Right renal cortex interstitium (tissue), 3 donors: ENCODE results near the gene STX17. TPM values are rescaled to one million over a fixed set of nuclear protein-coding genes. Genes with fewer than 3 reads are reported as not detected.
A peak's percentile ranks its signal among the peaks of the same experiment; 100 is the strongest.
"Not testable (repeated sequence)": the region's sequence is repeated elsewhere in the genome, so short reads cannot be mapped to it uniquely, and the experiment has no call there.

Experiments used
- DNase-seq, 3 donors: peaks; one replicate each; pipeline ENCODE4 v3.0.0-alpha.2; 2013; ENCODE audit warnings: low read depth in 3 of 3, low spot score in 2 of 3
- polyA plus RNA-seq, 3 donors: library from polyadenylated mRNA; unstranded; fragments of 120-200 nt; gene quantifications; one replicate each; pipeline ENCODE4 v1.2.1, GENCODE V29; 2013; ENCODE audit not compliant: insufficient read length in 3 of 3

The STX17 gene
- polyA plus RNA-seq, 3 donors: 27.0 to 31.7 (median 28.5) TPM

DNA sequence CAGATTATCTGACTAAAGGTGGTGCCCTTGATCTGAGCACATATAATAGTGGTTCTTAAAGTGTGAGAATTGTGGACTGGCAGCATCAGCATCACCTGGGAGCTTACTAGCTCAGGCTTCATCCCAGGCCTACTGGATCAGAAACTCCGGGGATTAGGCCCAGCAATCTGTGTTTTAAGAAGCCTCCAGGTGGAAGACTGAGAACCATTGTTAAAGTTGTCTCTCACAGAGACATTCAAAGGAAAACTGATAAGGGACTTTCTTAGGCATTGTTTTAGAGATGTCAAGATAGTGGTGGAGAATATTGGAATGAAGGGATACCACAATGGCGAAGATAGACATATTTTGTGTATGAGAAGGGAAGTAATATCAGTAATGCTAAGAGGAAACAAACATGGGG is 59.5 kb downstream of the STX17 start:
- no peak for DNase-seq

GRCh38 chr9:99966716-99967115 is 60.3 kb downstream of the STX17 start:
- peak in 1 of 3 donors; percentile 2 for DNase-seq

GRCh38 chr9:99967457-99967856 is 61.0 kb downstream of the STX17 start:
- DNase-seq: no peak

DNA sequence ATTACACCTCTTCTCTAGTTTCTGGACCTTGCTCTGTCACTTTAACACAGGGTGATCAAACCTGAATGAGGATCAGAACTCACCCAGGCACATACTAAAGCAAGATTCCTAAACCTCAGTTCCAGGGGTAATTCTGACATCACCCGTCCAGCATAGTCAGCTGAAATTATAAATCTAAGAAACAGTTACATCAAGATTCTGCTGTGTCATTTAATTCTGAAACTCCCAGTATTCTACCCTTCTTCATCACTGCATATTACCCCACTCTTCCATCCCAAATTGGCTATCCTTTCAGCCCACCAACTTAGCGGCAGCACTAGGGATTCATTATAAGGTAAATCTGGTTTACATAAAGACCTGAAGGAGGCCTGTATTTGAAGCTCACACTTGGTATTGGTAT is 64.0 kb downstream of the STX17 start:
- DNase-seq: no peak

DNA sequence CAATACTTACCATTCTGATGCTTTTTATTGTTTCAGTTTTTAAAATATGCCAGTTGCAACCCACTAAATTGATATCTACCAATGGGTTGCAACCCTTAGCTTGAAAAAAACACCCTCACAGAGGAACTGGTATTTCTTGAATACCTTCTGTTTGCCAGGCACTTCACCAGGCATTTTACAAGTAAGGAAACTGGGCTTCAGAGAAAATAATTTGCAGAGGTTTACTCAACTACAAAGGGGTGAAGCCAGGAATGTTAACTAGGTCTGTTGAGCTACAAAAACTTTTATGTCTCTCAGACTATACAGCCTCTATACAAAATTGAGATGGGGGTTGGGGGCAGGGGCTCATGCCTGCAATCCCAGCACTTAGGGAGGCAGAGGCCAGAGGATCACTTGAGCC is 65.0 kb downstream of the STX17 start:
- no peak for DNase-seq

- DNase-seq: no peak
Observed at GRCh38 chr9:99973455-99973854, 67.0 kb downstream of the STX17 start.

DNA sequence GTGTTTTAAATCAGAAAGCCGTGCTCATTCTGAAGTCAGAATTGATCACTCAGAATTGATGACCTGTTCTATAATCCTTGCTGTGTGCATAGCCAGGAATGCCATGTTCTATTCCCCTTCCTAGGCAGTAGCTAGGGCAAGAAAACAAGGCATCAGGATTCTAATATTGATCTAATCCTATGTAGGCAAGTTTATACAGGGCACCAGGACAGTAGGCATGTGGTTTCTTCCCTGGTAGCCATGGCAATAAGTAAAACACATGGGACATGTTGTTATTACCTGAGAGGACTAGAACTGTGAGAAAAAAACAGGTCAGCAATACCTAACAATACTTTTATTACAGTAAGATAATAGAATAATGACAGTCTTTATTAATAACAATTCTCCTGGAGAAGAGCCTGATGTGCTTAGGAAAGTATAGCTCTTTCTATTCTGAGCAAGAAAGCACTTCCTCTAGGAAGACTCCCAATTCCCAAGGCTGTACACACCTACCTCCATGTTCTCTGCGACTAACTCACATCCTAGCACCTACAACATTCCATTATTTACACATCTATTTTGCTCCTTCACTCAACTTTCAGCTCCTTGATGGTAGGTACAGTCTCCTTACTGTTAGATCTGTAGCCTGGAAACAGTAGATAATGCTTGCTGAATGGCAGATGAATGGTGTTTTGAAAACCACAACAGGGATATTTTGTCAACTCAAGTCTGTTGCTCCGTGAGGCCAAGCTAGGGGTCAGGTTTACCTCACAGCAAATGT is 70.8 kb downstream of the STX17 start:
- DNase-seq: no peak

GRCh38 chr9:99978221-99978620 is 71.8 kb downstream of the STX17 start:
- DNase-seq: no peak

DNA sequence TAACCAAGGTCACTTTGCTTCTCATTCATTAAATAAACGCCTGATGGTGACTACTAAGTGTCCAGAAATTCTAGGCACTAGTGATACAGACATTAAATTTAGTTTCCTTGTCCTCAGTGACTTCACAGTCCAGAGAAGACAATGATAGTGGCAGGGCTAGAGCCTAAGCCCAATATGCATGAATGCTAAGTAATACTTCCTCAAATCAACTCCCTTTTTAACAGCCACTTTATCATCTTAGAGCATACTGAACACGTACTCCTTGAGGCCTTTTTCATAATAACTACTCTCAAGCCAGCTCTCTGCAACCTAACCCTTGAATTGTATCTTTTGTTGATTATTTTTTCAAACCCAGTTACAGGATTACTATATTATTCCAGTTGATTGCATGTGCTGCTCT is 74.1 kb downstream of the STX17 start:
- no peak for DNase-seq

- DNase-seq: no peak
Observed at GRCh38 chr9:99986642-99987041, 80.2 kb downstream of the STX17 start.

DNA sequence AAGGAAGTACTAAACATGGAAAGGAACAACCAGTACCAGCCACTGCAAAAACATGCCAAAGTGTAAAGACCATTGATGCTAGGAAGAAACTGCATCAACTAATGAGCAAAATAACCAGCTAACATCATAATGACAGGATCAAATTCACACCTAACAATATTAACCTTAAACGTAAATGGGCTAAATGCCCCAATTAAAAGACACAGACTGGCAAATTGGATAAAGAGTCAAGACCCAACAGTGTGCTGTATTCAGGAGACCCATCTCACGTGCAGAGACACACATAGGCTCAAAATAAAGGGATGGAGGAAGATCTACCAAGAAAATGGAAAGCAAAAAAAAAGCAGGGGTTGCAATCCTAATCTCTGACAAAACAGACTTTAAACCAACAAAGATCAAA is 84.1 kb downstream of the STX17 start:
- not testable (repeated sequence) for DNase-seq

DNA sequence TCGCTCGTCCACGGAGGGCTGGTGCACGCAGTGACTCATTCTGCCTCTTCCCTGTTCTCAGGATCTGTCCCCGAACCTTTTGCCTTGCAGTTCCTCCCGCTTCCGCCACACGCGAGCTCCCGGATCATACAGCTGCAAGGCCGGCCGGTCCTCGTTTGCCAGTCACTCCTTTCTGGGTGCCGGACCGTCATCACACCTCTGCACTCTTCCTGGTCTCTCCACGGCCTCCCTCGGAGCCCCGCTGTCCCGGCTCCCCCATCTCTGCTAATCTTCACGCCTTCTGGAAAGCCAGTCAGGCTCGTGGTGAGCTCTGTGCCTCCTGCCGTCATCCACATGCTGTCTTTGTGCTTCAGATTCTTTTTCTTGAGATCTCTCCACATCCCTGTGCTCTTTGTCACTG is 91.8 kb downstream of the STX17 start:
- DNase-seq: no peak

DNA sequence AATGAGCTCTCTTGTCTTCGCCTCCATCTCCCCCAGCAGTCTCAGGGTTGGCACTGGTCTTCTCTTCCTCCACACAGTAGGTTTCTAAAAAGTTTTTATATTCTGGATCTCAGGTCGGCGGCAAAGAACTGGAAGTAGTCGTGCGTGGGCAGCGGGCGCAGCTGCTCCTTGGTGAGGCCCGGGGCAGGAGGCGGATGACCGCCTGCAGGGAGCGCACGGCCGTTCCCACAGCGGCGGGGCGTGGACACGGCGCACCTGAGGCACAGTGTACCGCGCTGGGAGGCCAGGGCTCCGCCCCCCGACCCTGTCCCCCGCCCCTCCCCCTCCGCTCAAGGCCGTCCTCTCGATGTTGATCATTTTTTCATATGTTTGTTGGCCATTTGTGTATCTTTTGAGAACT is 92.4 kb downstream of the STX17 start:
- no peak for DNase-seq

DNA sequence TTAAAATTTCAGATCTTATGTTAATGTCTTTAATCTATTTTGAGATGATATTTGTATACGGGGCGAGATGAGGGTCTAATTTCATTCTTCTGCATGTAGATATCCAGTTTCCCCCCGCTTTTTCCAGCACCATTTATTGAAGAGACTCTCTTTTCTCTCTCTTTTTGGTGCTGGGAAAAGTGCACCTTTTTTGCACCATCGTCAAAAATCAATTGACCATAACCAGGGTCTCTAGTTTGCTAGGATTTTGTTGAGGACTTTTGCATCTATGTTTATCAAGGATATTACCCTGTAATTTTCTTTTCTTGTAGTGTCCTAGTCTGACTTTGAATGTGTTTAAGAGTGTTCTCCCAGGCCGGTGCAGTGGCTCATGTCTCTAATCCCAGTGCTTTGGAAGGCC is 93.3 kb downstream of the STX17 start:
- no peak for DNase-seq

DNA sequence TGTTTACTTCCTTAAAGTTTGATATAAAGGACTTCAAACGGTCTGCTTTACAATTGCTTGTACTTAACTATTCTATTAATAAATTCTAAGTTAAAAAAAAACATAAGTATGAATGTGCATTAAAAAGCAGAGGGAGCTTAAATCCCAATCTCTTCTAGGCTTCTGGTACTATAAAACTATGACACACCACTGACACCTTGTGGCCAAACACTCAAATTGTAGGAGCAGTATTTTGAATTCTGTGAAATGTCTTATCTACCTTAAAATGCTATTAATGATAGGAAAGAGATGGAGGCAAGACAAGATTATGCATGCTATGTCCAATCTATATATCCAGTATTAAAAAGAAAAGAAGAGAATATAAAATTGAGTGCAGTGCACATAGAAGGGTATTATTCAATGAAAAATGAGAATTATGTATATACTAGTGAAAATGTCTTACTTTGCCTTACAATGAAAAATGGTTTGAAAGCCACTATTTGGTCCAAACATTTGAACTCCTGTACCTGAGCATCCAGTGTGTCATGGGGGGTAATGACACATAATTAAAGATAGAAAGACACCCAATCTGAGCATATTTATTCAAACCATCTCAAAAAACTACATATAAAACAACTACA is 104.7 kb downstream of the STX17 start:
- peak in 1 of 3 donors; percentile 3 for DNase-seq

GRCh38 chr9:100012279-100012678 is 105.8 kb downstream of the STX17 start:
- DNase-seq: no peak

GRCh38 chr9:100013573-100013972 is 107.1 kb downstream of the STX17 start:
- DNase-seq: no peak

- no peak for DNase-seq
Observed at GRCh38 chr9:100014846-100015245, 108.4 kb downstream of the STX17 start.

DNA sequence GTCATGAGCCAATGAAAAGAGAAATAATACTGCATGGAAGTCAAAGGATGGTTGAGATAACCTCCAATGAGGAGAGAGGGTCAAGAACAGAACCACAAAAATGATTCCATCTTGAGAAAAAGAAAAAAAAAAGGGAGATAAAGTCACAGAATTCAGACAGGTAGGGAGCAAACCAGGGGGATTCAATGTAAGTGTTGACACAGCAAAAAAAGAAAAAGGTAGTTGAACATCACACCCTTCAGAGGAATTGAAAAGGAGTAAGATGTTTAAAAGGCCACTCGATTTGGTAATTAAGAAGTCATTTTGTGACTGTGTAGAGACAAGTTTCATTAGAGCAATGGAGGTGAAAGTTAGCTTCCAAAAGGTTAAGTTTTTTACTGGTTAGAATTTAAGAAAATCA is 113.1 kb downstream of the STX17 start:
- no peak for DNase-seq
